DMS79 treated with DMSO at 0.1 percent for 48 hours (cell line): ENCODE results near the gene TLK1.

Experiments
- DNase-seq: peaks from one replicate; lab custom pipeline; 2025; lab: John Stamatoyannopoulos, UW

The TLK1 gene

GRCh38 chr2:170999654-171000053 is 161.0 kb downstream of the TLK1 start:
- no peak for DNase-seq

- DNase-seq = no peak
These were observed 162.6 kb downstream of the TLK1 start for GRCh38 chr2:170997893-170998597.

DNA sequence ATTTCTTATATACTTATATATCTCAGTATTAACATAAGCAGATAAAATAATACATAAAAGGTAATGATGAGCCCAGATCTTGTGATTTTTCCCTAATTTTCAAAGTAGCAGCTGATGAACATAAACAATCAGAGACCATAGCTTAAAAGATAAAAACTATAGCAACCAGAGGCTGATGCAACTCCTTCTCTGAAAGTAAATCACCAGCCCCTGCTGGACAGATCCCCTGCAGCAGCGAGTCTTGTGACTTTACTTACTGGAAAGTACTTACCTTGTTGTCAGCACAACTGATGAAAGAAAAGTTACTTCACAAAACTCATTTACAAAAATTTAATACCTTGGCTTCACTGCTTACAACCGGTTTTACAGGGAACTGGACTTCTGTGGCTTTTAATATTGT is 164.4 kb downstream of the TLK1 start:
- no peak for DNase-seq

DNA sequence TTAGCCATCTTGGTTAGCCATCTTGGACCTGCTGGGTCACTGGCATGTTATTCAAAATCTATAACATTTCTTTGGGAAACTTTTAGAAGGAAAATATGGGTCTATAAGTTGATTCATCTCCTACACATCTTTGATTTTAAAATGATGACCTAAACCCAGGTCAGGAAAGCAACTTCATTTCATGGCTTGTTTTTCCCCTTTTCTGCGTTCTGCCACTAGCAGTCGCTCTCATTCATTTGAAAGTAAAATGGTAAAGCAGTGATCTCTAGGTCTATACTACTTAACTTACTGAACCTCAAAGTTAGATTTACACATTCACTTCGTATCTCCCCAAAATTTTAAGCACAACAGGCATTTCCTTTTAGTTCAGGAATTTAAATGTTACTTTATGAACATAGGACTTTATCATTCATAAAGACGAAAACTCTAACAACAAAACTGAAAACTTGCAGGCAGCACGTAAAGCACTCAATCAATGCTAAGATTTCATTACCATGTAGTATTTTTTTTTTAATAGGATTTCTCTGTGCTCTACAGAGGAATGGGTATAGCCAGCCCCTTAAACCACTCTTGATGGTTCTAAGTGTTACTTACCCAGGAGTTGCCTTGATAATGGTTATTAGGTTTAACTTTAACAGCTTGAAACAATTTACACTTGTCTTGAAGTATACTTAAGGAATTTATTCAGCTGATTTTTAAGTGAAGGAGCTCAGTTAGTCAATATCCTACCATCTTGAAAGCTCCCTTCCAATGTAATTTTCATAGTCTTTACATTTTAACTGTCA is 169.1 kb downstream of the TLK1 start:
- peak; percentile 70 for DNase-seq

DNA sequence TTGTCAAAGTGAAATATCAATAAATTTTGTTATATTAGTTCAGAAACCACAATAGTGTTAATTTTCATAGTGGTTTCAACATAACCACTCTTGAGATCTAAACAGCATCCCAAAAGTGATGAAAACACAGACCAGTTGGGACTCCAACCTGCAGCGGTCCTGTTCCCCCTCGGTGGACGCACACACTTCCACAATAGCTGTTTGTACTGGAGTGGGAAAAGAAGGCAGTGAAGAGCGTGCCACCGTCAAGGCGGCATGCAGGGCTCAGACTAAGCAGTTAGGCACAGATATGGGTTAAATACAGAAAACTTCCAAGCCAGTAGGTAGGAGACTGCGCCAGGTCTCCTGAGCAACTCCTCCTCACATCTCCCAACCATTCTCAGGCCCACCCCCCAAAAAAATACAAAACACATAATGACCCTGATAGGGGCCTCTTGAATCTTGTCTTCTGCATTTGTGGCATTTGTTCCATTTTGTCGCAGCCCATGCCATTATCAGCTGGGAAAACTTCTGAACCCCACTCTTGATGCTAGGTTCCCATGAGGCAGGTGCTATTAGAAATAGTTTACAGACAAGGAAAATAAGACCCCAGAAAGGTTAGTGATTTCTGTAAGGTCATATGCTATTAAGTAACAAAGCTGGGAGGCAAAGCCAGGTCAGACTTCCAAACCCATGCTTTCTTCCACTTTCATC is 174.0 kb downstream of the TLK1 start:
- no peak for DNase-seq

- no peak for DNase-seq
These were observed 175.3 kb downstream of the TLK1 start for GRCh38 chr2:170985407-170985806.

DNA sequence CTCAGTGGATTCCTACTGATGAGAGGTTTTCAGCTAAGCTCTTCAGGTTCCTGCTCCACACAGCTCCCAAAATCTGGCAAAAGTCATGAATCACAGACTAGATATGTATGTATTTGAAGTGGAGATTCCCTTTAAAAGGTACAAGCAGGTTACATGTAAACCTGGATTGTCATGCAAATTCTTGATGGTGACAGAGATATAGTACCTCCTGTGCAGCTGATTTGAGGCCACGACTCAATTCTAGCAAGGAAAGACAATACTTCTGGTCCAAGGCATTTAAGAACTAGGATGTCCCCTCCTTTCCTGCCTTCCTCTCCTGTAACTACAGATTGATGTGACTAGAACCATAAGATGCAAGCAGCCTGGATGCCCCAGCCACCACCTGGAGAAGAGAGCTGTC is 176.6 kb downstream of the TLK1 start:
- no peak for DNase-seq

DNA sequence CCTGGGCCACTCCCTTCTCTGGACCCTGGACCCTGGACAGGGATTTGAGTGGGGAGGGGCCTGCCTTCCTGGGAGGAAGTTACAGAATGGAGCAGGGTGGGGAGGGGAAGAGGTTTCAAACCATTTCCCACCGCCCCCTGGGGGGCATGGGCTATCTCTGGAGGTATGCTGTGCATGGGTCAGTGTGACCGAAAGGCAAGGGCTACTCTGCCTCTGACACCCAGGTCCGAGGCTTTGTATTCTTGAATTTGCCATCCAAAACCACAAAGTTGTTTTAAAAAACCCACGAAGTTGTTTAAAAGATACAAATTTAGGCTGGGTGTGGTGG is 184.8 kb downstream of the TLK1 start:
- no peak for DNase-seq

- DNase-seq = no peak
These were observed 185.4 kb downstream of the TLK1 start for GRCh38 chr2:170975127-170975942.

GRCh38 chr2:170974304-170974993 is 186.2 kb downstream of the TLK1 start:
- DNase-seq = no peak

DNA sequence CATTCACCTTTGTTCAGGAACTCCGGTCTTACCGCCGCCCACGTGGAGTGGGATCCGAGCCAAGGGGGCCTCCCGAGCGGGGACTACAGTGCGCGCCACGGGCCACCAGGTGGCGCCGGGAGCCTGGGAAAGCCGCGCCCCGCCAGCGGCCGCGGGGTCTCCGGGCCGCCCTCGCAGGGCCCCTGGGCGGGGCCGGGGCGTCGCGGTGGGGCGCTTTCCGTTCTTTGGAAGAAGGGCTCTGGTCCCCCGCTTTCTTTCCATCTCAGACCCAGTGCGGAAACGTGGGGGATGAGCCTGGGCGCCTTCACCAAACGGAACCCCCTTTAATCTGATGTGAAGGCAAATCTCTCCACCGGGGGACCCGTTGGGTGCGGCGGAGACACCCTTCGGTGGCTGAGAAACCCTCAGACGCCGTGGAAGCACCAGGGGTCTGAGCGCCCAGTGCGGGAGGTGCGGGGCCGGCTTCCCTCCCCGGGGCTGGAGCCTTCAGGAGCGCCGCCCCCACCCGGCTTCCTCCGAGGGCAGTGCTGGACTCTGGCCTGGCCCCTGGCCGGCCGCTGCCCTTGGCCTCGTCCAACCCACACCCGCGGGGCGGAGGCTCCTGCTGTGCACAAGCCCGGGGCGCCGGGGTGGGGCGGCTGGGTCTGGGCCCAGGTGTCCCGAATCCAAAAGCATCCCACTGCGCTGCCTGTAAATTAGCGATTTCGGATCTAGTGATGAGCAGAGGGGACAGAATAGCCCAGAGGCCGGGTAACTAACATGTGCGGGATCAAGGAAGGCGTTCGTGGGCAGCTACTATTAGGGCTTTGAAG is 187.0 kb downstream of the TLK1 start:
- DNase-seq = peak; percentile 76

DNA sequence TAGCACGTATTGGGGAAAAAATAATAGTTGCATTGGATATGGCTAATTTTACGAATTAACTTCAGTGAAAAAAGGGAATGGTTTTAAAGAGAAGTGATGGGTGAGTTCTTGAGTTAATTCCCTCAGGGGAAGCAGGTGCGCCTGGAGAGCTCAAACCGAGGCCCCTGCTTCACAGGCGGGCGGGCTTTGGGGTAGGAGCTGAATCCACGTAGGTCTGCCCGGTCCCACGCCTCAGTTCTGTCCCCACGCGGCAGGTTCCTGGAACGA is 187.5 kb downstream of the TLK1 start:
- no peak for DNase-seq

DNA sequence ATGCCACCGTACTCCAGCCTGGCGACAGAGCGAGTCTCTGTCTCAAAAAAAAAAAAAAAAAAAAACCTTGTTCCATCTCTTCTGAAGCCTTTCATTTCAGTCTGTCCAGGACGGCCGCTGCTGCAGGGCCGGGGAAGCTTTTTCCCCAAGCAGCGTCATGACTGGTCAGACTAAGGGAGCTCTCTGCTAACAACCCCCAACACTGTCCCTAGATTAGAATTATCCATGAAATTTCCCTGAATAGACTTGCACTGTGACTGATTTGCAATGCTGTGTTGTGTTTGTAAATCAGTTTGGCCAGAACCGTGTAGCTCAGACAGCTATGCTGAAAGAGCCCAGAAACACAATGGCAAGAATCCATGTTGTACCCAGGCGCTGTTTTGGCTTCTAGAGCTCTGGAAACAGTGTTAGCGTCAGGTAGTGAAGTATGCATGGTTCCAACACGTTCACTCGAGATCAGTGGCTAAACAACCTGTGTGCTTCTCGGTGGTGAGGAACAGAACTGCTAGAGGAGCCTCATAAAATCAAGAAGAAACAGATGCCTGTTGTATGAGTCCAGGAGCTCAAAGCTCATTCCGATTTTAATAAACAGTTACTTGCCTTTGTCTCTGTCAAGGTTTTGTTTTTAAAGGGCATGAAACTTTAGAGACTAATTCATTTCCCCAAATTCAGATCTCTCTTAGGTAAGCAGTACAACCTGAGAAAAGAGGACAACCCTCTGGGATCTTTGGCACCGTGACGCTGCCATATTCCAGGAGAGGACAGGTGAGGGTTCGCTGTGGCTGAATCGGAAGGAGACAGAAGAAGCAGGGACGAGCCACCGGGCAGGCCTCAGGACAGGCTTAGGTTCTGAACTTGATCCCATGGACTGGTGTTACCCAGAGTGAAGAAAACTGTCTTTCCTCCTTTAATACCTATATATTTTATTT is 188.1 kb downstream of the TLK1 start:
- DNase-seq = peak; percentile 34

DNA sequence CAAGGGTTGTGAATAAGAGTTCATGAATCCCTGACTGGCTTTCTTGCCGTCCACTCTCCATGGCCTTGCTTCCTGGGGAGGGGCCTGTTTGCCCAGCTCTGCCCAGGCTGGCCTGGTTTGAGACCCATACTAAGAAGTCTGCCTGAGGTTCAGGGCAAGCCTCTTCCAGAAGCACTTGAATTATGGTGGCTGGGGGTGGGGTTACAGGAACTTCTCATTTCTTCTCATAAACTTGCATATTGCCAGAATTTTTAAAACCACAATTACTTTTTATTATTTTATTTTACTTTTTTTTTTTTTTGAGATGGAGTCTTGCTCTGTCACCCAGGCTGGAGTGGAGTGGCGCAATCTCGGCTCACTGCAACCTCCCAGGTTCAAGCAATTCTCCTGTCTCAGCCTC is 189.6 kb downstream of the TLK1 start:
- DNase-seq = no peak

DNA sequence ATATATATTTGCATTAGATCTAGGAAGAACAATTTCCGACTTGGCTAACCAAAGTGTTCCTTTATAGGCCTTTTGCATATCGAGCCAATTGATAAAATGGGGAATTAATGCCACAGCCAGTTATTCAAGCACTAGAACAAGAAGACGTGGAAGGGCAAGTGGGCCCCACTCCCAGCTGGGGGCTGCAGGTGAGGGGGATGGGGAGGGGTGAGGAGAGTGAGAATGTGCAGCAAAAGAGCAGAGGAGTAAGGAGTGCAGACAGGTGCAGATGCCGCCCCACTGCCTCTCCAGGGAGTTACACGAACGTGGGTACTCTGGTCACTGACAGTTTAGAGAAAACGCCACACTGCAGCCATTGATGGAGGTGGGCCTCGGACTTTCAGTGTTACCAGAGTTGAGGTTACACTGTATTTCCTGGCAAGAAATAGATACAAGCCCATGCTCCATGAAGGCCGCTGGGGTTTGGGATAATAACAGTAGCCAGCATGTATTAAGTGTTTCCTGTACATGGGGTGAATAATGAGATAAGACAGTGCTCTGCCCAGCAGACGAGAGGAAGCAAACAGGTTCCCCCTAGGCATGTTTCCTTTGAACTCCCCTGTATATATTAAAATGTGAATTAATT is 190.7 kb downstream of the TLK1 start:
- no peak for DNase-seq

DNA sequence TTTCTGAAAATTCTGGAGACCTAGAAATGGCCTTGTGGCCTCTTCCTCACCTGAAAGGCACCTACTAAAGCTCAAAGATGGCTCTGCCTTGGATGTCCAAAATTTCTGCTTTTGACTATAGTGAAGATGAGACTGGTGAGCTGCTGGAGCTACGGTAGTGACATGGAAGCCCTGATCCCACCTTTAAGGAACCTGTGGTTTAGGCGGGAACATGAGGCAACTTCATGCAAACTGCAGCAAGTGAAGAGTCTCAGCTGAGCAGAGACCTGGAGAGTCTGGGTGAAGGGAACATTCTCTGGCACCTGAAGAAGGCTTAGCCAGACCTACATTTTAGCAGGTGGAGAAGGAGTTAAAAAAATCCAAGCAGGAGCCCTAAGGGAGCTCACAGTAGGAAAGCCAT is 191.7 kb downstream of the TLK1 start:
- DNase-seq = no peak

- no peak for DNase-seq
These were observed 192.3 kb downstream of the TLK1 start for GRCh38 chr2:170968205-170969003.

GRCh38 chr2:170967553-170967952 is 193.1 kb downstream of the TLK1 start:
- DNase-seq = no peak
